B cell (primary cell): ENCODE data around the gene WWC2. TPM values are rescaled to one million over a fixed set of nuclear protein-coding genes. Genes with fewer than 3 reads are reported as not detected.

Experiments
- ATAC-seq: fragments of 200-7000 bp; cut with Tn5 transposase; one replicate; pipeline ENCODE4 v1.10.0; 2021; ENCODE audit warnings: low read depth, mild to moderate bottlenecking, moderate number of reproducible peaks, moderate library complexity
- CTCF ChIA-PET: fragments of 350-600 bp; sonication (Branson Sonifier 250); formaldehyde crosslinking; loops from one replicate; lab custom pipeline; 2021; ENCODE audit warnings: antibody characterized with exemption, inconsistent platforms; lab: Charles Lee
- POLR2A ChIA-PET: fragments of 350-600 bp; sonication (Branson Sonifier 250); formaldehyde crosslinking; loops from one replicate; lab custom pipeline; 2021; ENCODE audit warnings: antibody characterized with exemption; lab: Charles Lee
- DNase-seq: peaks from one replicate; pipeline ENCODE4 v3.0.0; 2013
- H2AFZ ChIP-seq: 2 replicates; pipeline ENCODE4 v1.6.1; 2012; ENCODE audit warnings: mild to moderate bottlenecking, low read depth, low read length; ENCODE audit not compliant: insufficient read depth, poor library complexity, severe bottlenecking
- H3K27ac ChIP-seq, 2 donors: 1 replicate in 1 of 2; 2 replicates in 1 of 2; pipeline ENCODE4 v1.5.1; 2012 to 2013; ENCODE audit warnings: low read length in 2 of 2, mild to moderate bottlenecking in 2 of 2, moderate library complexity in 1 of 2
- H3K27me3 ChIP-seq, 4 experiments: fragments of 200-600 bp in 1 of 4; sonication (generic) in 1 of 4; replicated peaks in 1 of 4; 1 replicate in 2 of 4; 2 replicates in 2 of 4; pipeline versions ENCODE4 v1.6.1 to v1.7.0; 2013 to 2016; ENCODE audit warnings: low read length in 3 of 4, mild to moderate bottlenecking in 2 of 4, mixed read lengths in 1 of 4, moderate library complexity in 1 of 4; ENCODE audit not compliant: insufficient read depth in 4 of 4, control insufficient read depth in 3 of 4; ENCODE audit errors: control extremely low read depth in 1 of 4
- H3K36me3 ChIP-seq, 2 experiments: replicated peaks in 1 of 2; 1 replicate in 1 of 2; 2 replicates in 1 of 2; pipeline versions ENCODE4 v1.6.1 to v1.7.1; 2013; ENCODE audit warnings: low read length in 1 of 2; ENCODE audit not compliant: insufficient read depth in 2 of 2, control insufficient read depth in 1 of 2; ENCODE audit errors: control extremely low read depth in 1 of 2, extremely low read depth in 1 of 2
- H3K4me1 ChIP-seq, 2 donors: fragments of 200-600 bp in 1 of 2; sonication (generic) in 1 of 2; 1 replicate in 1 of 2; 2 replicates in 1 of 2; pipeline versions ENCODE4 v1.5.1 to v1.6.1; 2013 to 2017; ENCODE audit warnings: low read length in 2 of 2; ENCODE audit not compliant: control insufficient read depth in 2 of 2, insufficient read depth in 2 of 2
- H3K4me2 ChIP-seq: replicated peaks from 2 replicates; pipeline ENCODE3; 2012; ENCODE audit warnings: mild to moderate bottlenecking, low read depth, low read length; ENCODE audit not compliant: poor library complexity, severe bottlenecking
- H3K4me3 ChIP-seq, 5 experiments: fragments of 200-600 bp in 1 of 5; sonication (generic) in 1 of 5; 1 replicate in 3 of 5; 2 replicates in 2 of 5; pipeline versions ENCODE4 v1.5.1 to v1.7.0; 2011 to 2016; ENCODE audit warnings: low read length in 4 of 5, mild to moderate bottlenecking in 4 of 5, low read depth in 2 of 5, control low read depth in 1 of 5, moderate library complexity in 1 of 5; ENCODE audit not compliant: insufficient read depth in 1 of 5; ENCODE audit errors: control extremely low read depth in 1 of 5, extremely low read depth in 1 of 5
- H3K79me2 ChIP-seq: fragments of 200-600 bp; sonication (generic); one replicate; pipeline ENCODE4 v1.6.0; 2016; ENCODE audit warnings: low read length; ENCODE audit not compliant: control insufficient read depth, insufficient read depth
- H3K9ac ChIP-seq: fragments of 200-600 bp; sonication (generic); 2 replicates; pipeline ENCODE4 v1.6.1; 2017; ENCODE audit warnings: mild to moderate bottlenecking, low read length, moderate library complexity
- H3K9me3 ChIP-seq, 3 donors: one replicate each; pipeline versions ENCODE4 v1.6.1 to v1.7.1; 2013; ENCODE audit warnings: low read length in 2 of 3; ENCODE audit not compliant: control insufficient read depth in 2 of 3, insufficient read depth in 1 of 3; ENCODE audit errors: control extremely low read depth in 1 of 3
- H4K20me1 ChIP-seq: 2 replicates; pipeline ENCODE4 v1.6.0; 2012; ENCODE audit warnings: mild to moderate bottlenecking, low read length; ENCODE audit not compliant: insufficient read depth, control insufficient read depth, poor library complexity, severe bottlenecking
- H3K27ac Mint-ChIP-seq: one replicate; pipeline ENCODE4 v1.8.0; 2021; ENCODE audit warnings: mixed read lengths
- H3K27me3 Mint-ChIP-seq: one replicate; pipeline ENCODE4 v1.8.0; 2021; ENCODE audit warnings: mixed read lengths
- H3K4me1 Mint-ChIP-seq: one replicate; pipeline ENCODE4 v1.8.0; 2021; ENCODE audit warnings: mixed read lengths
- H3K4me3 Mint-ChIP-seq: one replicate; pipeline ENCODE4 v1.8.0; 2021; ENCODE audit warnings: mixed read lengths
- H3K9me3 Mint-ChIP-seq: one replicate; pipeline ENCODE4 v1.8.0; 2022; ENCODE audit warnings: mixed read lengths; ENCODE audit not compliant: insufficient read depth
- CTCF ChIP-seq: fragments of 200-600 bp; IDR thresholded peaks from one replicate; pipeline ENCODE4 v1.8.0; 2022; ENCODE audit warnings: antibody characterized with exemption, mild to moderate bottlenecking
- EZH2 ChIP-seq: IDR thresholded peaks from 2 replicates; pipeline ENCODE4 v1.6.1; 2012; ENCODE audit warnings: borderline replicate concordance, low read depth, mild to moderate bottlenecking, moderate library complexity, low read length; ENCODE audit not compliant: insufficient read depth, poor library complexity, severe bottlenecking
- WGBS: methylation state at CpG from one replicate; pipeline ENCODE4 v1.1.5; 2013; ENCODE audit warnings: missing lambda C conversion rate; ENCODE audit not compliant: insufficient coverage; 5-methylcytosine and 5-hydroxymethylcytosine counted together
- intact Hi-C: fragments of 100-400 bp; cut with micrococcal nuclease; formaldehyde crosslinking; loops from one replicate; pipeline ENCODE4 v1.10.0; 2022
- polyA plus RNA-seq: library from polyadenylated mRNA; depleted of rRNA; stranded (reverse); fragments of >200 nt; gene quantifications from 2 replicates; pipeline ENCODE4 v1.2.3, GENCODE V29; 2012
- total RNA-seq, 2 donors: library from RNA; stranded (reverse); fragments of 120-200 nt in 1 of 2; gene quantifications; 1 replicate in 1 of 2; 2 replicates in 1 of 2; pipeline versions ENCODE4 v1.2.3 to v1.2.4, GENCODE V29; 2013 to 2022

WWC2 gene
- total and polyA plus RNA-seq, 2 donors (not counting 1 experiment from before 2014, with no cell fraction given) = 0.07 to 0.32 TPM

- no peak within 1 kb of the TSS for H3K27ac ChIP-seq
Observed at GRCh38 chr4:183320211-183321059, 221.4 kb downstream of the WWC2 start, which contains the start of gene CLDN22. Gene CLDN22 (minus strand): TSS chr4:183320276. CDS start chr4:183320218, 58 bp downstream.

More at GRCh38 chr4:183320211-183321059, 221.4 kb downstream of the WWC2 start, which contains the start of gene CLDN22:
- no peak within 1 kb of the TSS for H3K4me3 Mint-ChIP-seq
- intact Hi-C loops = no loop called here
- H3K9me3 Mint-ChIP-seq = no peaks in the 10 kb centered on the region
- Histone ChIP-seq H2AFZ (no peak within 1 kb of the TSS), H3K4me2 (no peak within 1 kb of the TSS), H3K4me1 (no peaks in the 10 kb centered on the region), H3K36me3 (no peaks in the 10 kb centered on the region), H3K4me3 (no peak within 1 kb of the TSS), H3K9me3 (no peaks in the 10 kb centered on the region), H4K20me1 (no peaks in the 10 kb centered on the region), H3K79me2 (no peaks in the 10 kb centered on the region), H3K9ac (no peak within 1 kb of the TSS), H3K27me3 (no peaks in the 10 kb centered on the region)
- CTCF ChIA-PET = no interaction called here
- H3K4me1 Mint-ChIP-seq = no peaks in the 10 kb centered on the region
- DNase-seq (no peak), ATAC-seq (no peak)
- TF ChIP-seq EZH2 = no peak
- TF ChIP-seq CTCF = no peak
- H3K27me3 Mint-ChIP-seq = peaks cover 11% of the 10 kb centered on the region
- WGBS = 100% methylated on average over 1 of the region's 6 CpGs
- no peak within 1 kb of the TSS for H3K27ac Mint-ChIP-seq
- POLR2A ChIA-PET = no interaction called here
